ENCODE measurements around the gene ITIH6. TPM values are rescaled to one million over a fixed set of nuclear protein-coding genes. Genes with fewer than 3 reads are reported as not detected.
A peak's percentile ranks its signal among the peaks of the same experiment; 100 is the strongest.
"Not testable (repeated sequence)": the region's sequence is repeated elsewhere in the genome, so short reads cannot be mapped to it uniquely, and the experiment has no call there.

Gene ITIH6
- total RNA-seq, 1 donor from 2014 or later = 0.13 TPM

DNA sequence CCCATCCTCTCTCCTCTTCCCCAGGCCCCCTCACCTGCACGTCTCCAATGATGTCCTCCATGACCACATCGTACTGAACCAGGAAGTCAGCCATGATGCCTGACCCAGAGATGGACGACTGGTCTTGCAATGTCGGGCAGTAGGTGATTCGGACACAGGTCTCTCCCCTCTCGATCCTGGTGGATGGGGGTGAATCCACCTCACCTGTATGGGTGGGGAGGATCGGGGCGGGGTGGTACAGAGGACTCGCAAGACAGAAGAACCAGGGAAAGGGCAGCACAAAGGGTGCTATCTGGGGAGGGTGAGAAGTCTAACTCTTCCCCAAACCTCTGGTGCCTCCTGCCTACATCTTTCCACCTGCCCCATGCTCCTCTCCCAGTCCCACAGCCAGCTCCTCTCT lies 9.6 kb downstream of the ITIH6 start:
- peaks cover 3% of the 10 kb centered on the region for H3K36me3 Mint-ChIP-seq (ENCODE audit: low read depth, unreplicated experiment)
- H3K9me3 Mint-ChIP-seq (ENCODE audit: unreplicated experiment) = no peaks in the 10 kb centered on the region
- TF ChIP-seq, protein P1, sequence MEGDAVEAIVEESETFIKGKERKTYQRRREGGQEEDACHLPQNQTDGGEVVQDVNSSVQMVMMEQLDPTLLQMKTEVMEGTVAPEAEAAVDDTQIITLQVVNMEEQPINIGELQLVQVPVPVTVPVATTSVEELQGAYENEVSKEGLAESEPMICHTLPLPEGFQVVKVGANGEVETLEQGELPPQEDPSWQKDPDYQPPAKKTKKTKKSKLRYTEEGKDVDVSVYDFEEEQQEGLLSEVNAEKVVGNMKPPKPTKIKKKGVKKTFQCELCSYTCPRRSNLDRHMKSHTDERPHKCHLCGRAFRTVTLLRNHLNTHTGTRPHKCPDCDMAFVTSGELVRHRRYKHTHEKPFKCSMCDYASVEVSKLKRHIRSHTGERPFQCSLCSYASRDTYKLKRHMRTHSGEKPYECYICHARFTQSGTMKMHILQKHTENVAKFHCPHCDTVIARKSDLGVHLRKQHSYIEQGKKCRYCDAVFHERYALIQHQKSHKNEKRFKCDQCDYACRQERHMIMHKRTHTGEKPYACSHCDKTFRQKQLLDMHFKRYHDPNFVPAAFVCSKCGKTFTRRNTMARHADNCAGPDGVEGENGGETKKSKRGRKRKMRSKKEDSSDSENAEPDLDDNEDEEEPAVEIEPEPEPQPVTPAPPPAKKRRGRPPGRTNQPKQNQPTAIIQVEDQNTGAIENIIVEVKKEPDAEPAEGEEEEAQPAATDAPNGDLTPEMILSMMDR (IDR thresholded peaks at IDR 0.05; ENCODE audit: unreplicated experiment) = no peak
- peaks cover 4% of the 10 kb centered on the region for H3K27me3 Mint-ChIP-seq (ENCODE audit: unreplicated experiment)
- no peak overlapping the region for H3K27ac Mint-ChIP-seq (ENCODE audit: unreplicated experiment)
- DNase-seq (ENCODE audit: low spot score) = no peak
- peaks cover 20% of the 10 kb centered on the region for H3K4me1 Mint-ChIP-seq (ENCODE audit: unreplicated experiment)
- no peak overlapping the region for H3K4me3 Mint-ChIP-seq (ENCODE audit: unreplicated experiment)

DNA sequence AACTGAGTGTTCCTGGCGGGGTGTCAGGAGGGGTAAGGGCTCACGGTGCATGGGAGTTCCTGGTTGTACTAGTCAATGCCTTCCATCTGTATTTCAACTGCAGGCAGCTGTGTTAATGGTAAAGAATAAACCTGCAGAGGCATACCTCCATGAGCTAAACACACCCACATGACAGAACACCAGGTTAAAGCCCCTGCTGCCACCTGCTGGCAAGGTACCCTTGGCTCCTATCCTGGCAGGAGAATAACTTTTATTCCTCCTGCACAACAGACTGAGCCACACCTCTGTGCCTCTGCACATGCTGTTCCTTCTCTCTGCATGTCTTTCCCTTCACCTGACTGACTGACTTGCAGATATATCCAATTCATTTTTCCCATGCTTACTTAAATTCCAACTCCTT lies 11.1 kb downstream of the ITIH6 start:
- Mint-ChIP-seq H3K4me3 (ENCODE audit: unreplicated experiment) (no peak overlapping the region), H3K36me3 (ENCODE audit: low read depth, unreplicated experiment) (peaks cover 3% of the 10 kb centered on the region), H3K27me3 (ENCODE audit: unreplicated experiment) (peaks cover 4% of the 10 kb centered on the region), H3K4me1 (ENCODE audit: unreplicated experiment) (peaks cover 20% of the 10 kb centered on the region), H3K27ac (ENCODE audit: unreplicated experiment) (no peak overlapping the region), H3K9me3 (ENCODE audit: unreplicated experiment) (no peaks in the 10 kb centered on the region)
- TF ChIP-seq, protein P1 (IDR thresholded peaks at IDR 0.05; ENCODE audit: unreplicated experiment) = no peak
- no peak for DNase-seq (ENCODE audit: low spot score)

DNA sequence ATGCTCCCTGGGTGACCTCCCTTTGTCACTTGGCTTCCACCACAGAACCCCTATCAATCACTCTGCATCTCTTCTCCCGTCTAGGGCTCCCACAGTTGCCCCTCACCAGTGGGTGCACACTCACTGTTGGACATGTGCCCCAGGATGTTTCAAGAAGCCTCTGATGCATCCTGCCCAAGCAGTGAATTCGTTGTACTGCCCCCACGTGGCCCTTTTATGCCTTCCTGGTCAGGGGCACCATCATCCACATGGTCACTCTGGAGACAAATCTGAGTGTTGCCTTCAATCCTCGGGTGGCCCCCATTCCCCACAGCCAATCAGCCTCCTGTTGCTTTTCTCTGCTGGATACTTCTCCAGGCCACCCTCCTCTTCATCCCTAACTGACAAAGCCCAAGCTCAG lies 12.2 kb downstream of the ITIH6 start:
- DNase-seq (ENCODE audit: low spot score) = peak; percentile 22
- peaks cover 3% of the 10 kb centered on the region for H3K36me3 Mint-ChIP-seq (ENCODE audit: low read depth, unreplicated experiment)
- no peak overlapping the region for H3K27ac Mint-ChIP-seq (ENCODE audit: unreplicated experiment)
- peaks cover 4% of the 10 kb centered on the region for H3K27me3 Mint-ChIP-seq (ENCODE audit: unreplicated experiment)
- no peak overlapping the region for H3K4me3 Mint-ChIP-seq (ENCODE audit: unreplicated experiment)
- TF ChIP-seq, protein P1 (IDR thresholded peaks at IDR 0.05; ENCODE audit: unreplicated experiment) = no peak
- peaks cover 11% of the 10 kb centered on the region for H3K4me1 Mint-ChIP-seq (ENCODE audit: unreplicated experiment)
- H3K9me3 Mint-ChIP-seq (ENCODE audit: unreplicated experiment) = no peaks in the 10 kb centered on the region

DNA sequence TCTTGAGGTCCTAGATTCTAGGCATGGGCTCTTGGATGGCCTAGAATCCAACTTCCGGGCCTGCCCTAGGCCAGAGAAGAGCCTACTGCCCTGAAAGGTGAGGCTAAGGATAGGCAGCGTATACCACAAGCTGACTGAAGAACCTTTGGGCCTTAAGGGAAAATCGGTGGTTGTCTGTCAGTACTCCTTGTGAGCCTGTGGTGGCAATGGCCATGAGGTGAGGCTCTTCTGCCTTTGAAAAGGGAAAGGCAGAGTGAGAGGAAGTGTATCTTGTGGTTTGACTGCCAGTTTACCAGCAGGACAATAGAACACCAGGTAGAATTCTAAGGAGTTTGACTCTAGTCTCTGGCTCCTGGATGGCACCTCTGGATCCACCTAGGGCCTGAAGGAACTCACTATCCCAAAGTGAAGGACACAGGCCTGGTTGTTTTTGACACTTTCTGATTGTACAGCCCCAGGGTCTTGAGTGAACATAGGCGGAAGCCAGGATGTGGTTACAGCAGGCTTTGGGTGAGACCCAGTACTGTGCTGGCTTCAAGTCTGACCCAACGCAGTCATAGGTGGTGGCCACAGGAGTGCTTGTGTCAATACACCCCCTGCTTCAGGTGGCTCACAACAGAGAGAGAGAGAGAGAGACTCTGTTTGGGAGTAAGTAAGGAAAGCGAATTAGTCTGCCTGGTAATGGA lies 20.9 kb downstream of the ITIH6 start:
- H3K4me1 Mint-ChIP-seq (ENCODE audit: unreplicated experiment) = peaks cover 11% of the 10 kb centered on the region
- no peaks in the 10 kb centered on the region for H3K36me3 Mint-ChIP-seq (ENCODE audit: low read depth, unreplicated experiment)
- H3K4me3 Mint-ChIP-seq (ENCODE audit: unreplicated experiment) = no peak overlapping the region
- H3K27me3 Mint-ChIP-seq (ENCODE audit: unreplicated experiment) = no peaks in the 10 kb centered on the region
- H3K27ac Mint-ChIP-seq (ENCODE audit: unreplicated experiment) = no peak overlapping the region
- DNase-seq (ENCODE audit: low spot score) = no peak
- TF ChIP-seq, protein P1 (IDR thresholded peaks at IDR 0.05; ENCODE audit: unreplicated experiment) = no peak
- H3K9me3 Mint-ChIP-seq (ENCODE audit: unreplicated experiment) = no peaks in the 10 kb centered on the region

DNA sequence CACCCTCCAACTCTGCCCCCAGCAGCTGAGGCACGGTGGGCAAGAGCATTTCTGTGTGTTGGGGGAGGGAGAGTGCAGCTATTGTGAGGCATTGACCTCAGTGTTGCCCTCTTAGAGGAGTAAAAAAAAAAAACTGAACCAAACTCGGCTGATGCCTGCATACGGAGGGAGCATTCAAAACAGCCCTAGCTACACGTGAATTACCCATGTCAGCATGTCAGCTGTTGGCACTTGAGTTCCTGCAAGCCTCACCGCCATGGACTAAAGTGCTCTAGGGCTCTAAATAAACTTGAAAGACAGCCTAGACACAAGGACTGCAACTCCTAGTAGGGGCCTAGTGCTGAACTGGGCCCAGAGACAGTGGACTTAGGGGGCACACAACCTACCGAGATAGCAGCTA lies 22.0 kb downstream of the ITIH6 start:
- no peak overlapping the region for H3K27ac Mint-ChIP-seq (ENCODE audit: unreplicated experiment)
- TF ChIP-seq, protein P1 (IDR thresholded peaks at IDR 0.05; ENCODE audit: unreplicated experiment) = no peak
- no peak for DNase-seq (ENCODE audit: low spot score)
- no peaks in the 10 kb centered on the region for H3K9me3 Mint-ChIP-seq (ENCODE audit: unreplicated experiment)
- no peaks in the 10 kb centered on the region for H3K36me3 Mint-ChIP-seq (ENCODE audit: low read depth, unreplicated experiment)
- peaks cover 11% of the 10 kb centered on the region for H3K4me1 Mint-ChIP-seq (ENCODE audit: unreplicated experiment)
- H3K4me3 Mint-ChIP-seq (ENCODE audit: unreplicated experiment) = no peak overlapping the region
- no peaks in the 10 kb centered on the region for H3K27me3 Mint-ChIP-seq (ENCODE audit: unreplicated experiment)

DNA sequence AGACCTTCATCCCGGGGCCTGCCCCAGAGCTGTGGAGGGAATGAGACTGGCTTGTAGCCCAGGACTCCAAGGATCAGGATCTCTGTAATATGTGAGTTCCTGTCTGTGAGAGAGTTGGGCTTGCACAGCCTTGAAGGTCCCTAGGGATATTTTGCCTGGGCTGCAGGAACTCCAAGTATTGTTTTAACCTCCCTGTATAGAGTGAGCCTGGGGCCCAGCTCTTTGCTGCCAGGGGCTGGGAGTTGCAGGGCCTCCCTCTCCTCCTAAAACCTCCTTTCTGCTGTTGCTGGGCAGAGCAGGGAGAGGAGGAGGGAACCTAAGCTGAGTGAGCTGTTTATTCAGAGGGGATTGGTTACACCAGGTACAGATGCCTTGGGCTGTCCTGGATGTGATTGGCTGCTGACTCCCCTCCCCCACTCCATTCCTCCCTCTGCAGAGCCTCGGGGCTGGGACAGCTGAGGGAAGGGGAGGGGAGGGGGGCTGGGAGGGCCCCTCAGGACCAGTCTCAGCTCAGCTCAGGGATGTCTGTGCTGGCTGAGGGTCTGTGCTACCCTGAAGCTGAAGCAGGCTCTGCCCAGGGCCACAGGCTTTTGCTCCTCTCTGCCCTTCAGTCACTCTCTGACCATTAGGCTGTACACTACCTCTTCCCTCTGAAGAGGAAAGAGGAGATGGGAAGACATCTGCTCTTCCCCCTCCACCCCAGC lies 23.5 kb downstream of the ITIH6 start:
- H3K36me3 Mint-ChIP-seq (ENCODE audit: low read depth, unreplicated experiment); H3K4me3 Mint-ChIP-seq (ENCODE audit: unreplicated experiment); H3K27me3 Mint-ChIP-seq (ENCODE audit: unreplicated experiment); H3K9me3 Mint-ChIP-seq (ENCODE audit: unreplicated experiment): not testable (repeated sequence)
- peaks cover 11% of the 10 kb centered on the region for H3K4me1 Mint-ChIP-seq (ENCODE audit: unreplicated experiment)
- H3K27ac Mint-ChIP-seq (ENCODE audit: unreplicated experiment) = peak overlapping the region; percentile 88
- peak; percentile 15 for DNase-seq (ENCODE audit: low spot score)
